Ishikawa (cell line): ENCODE measurements around the gene ARID4B.

Experiments
- CREB1 ChIP-seq: IDR thresholded peaks from 2 replicates; pipeline ENCODE4 v1.6.1; 2012; ENCODE audit warnings: low read depth
- EP300 ChIP-seq: IDR thresholded peaks from 2 replicates; pipeline ENCODE4 v1.6.1; 2012; ENCODE audit warnings: borderline replicate concordance
- FOXM1 ChIP-seq: IDR thresholded peaks from 2 replicates; pipeline ENCODE4 v1.6.1; 2012; ENCODE audit warnings: low read depth, borderline replicate concordance
- NFIC ChIP-seq: IDR thresholded peaks from 2 replicates; pipeline ENCODE4 v1.6.1; 2012
- RAD21 ChIP-seq: IDR thresholded peaks from 2 replicates; pipeline ENCODE4 v1.6.1; 2012; ENCODE audit warnings: low read depth
- TAF1 ChIP-seq: IDR thresholded peaks from 2 replicates; pipeline ENCODE4 v1.6.1; 2012; ENCODE audit warnings: low read depth, mild to moderate bottlenecking
- TCF12 ChIP-seq: IDR thresholded peaks from 2 replicates; pipeline ENCODE4 v1.6.1; 2012; ENCODE audit warnings: low read depth
- YY1 ChIP-seq: IDR thresholded peaks from 2 replicates; pipeline ENCODE4 v1.6.1; 2012; ENCODE audit warnings: low read depth
- TF ChIP-seq, protein P1 (sequence below): IDR thresholded peaks from 2 replicates; pipeline ENCODE4 v1.6.1; 2012; ENCODE audit warnings: low read depth, mild to moderate bottlenecking
- TF ChIP-seq, protein P2 (sequence below): IDR thresholded peaks from 2 replicates; pipeline ENCODE4 v1.6.1; 2012

DNA sequence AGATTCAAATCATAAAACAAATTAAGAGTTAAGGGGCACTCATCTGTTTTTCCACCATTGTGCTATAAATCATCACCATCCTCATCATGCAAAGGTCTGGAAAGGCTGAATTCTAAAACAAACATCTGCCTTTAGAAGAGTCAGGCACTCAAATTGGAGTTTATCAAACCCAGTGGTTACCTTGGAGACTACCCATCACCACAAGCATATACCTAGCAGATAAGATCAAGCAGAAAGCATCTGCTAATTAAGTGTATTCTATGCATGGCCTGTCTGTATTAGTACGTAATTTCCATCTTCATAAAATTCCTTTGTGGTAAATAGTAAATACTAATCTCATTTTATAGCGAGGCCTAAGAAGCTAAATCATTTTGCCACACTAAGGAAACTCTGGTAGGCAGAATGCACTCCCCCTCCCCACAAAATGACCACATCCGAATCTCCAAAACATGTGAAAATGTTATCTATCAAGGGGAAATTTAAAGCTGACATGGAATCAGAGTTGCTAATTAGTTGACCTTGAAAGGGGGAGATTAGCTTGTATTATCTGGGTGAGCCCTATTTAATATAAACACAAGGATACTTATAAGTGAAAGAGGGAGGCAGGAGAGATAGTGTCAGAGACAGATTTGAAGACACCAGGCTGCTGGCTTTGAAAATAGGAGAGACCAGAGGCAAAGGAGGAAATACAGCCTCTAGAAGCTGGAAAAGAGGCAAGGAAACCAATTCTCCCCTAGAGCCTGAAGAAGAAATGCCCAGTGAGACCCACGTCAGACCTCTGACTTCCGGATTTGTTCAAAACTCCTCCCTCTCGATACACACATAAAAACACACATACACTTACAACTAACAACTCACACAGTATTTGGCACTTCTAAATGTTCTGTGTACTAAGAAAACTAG is 23.2 kb downstream of the ARID4B start:
- TF ChIP-seq, protein P1, sequence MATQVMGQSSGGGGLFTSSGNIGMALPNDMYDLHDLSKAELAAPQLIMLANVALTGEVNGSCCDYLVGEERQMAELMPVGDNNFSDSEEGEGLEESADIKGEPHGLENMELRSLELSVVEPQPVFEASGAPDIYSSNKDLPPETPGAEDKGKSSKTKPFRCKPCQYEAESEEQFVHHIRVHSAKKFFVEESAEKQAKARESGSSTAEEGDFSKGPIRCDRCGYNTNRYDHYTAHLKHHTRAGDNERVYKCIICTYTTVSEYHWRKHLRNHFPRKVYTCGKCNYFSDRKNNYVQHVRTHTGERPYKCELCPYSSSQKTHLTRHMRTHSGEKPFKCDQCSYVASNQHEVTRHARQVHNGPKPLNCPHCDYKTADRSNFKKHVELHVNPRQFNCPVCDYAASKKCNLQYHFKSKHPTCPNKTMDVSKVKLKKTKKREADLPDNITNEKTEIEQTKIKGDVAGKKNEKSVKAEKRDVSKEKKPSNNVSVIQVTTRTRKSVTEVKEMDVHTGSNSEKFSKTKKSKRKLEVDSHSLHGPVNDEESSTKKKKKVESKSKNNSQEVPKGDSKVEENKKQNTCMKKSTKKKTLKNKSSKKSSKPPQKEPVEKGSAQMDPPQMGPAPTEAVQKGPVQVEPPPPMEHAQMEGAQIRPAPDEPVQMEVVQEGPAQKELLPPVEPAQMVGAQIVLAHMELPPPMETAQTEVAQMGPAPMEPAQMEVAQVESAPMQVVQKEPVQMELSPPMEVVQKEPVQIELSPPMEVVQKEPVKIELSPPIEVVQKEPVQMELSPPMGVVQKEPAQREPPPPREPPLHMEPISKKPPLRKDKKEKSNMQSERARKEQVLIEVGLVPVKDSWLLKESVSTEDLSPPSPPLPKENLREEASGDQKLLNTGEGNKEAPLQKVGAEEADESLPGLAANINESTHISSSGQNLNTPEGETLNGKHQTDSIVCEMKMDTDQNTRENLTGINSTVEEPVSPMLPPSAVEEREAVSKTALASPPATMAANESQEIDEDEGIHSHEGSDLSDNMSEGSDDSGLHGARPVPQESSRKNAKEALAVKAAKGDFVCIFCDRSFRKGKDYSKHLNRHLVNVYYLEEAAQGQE, result no peak
- TF ChIP-seq TAF1 (no peak), YY1 (no peak), NFIC (no peak), EP300 (no peak), CREB1 (no peak), RAD21 (no peak), FOXM1 (no peak), TCF12 (no peak)
- TF ChIP-seq, protein P2, sequence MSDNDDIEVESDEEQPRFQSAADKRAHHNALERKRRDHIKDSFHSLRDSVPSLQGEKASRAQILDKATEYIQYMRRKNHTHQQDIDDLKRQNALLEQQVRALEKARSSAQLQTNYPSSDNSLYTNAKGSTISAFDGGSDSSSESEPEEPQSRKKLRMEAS, result no peak
